HG03558 (cell line): ENCODE measurements around the gene RCN1.
"Not testable (repeated sequence)": the region's sequence is repeated elsewhere in the genome, so short reads cannot be mapped to it uniquely, and the experiment has no call there.

ENCODE experiments used
- ATAC-seq: cut with Tn5 transposase; IDR thresholded peaks from one replicate; pipeline ENCODE4 v1.9.1; 2021; ENCODE audit warnings: moderate number of reproducible peaks; ENCODE audit not compliant: unreplicated experiment; ENCODE audit errors: extremely low read depth

The RCN1 gene

DNA sequence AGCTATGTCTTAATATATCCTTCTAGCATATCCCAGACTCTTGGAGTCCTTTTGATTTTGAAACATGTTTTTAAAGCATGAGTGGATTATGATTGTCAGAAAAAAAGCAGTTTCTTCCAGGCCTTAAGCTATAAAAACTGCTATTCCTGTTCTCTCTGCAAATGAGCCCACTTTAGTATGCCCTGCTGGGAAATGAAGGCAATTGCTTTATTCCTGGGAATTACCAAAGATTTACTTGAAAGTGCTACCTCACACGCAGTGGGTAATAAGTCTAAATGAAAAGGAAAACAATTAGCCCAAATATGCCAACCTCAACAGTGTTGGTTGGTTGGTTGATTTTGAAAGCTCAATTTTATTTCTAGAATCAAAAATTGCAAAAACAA, 17.2 kb upstream of the RCN1 start:
- ATAC-seq, result no peak

DNA sequence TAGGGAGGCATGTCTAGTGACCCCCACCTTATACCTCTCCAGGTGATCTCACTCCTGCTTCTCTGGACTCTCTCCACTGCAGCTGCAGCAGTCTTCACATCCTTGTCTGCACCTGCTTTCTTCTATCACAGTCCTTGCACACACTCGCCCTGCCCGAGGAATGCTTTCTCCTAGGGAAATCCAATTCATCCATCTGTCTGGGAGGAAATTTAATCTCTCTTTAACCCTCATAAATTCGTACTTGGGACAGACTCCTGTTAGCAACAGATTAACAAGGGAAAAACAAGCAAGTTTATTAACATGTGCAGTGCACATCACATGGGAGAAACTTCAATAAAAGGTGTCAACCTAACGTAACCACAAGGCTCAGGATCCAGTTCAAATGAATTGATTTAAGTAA, 11.3 kb upstream of the RCN1 start:
- ATAC-seq, result no peak

- no peak for ATAC-seq
Observed at GRCh38 chr11:32080361-32080980, 10.4 kb upstream of the RCN1 start.

DNA sequence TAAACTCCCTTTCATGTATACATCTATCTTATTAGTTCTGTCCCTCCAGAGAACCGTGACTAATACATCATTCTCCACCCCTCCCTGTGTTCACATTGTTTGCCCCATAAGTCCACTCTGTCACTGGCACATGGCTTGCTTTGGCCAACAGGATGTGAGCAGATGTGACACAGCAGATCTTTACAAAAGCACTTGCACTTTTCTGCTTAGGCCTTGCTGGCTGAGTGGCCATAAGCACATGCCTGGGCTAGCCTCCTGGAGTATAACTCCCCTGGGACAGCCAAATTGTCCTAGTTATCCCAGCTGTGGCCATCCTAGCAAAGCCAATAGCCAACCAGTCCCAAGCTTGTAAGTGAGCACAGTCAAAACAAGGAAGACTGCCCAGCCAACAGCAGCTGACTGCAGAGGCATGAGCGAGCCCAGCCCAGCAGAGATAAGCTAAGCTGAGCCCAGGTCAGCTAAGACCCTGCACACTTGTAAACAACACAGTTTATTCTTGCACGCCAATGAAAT, 9.7 kb upstream of the RCN1 start:
- peak; percentile 63 for ATAC-seq

- ATAC-seq, result no peak
Observed at GRCh38 chr11:32081901-32082300, 9.0 kb upstream of the RCN1 start.

- no peak for ATAC-seq
Observed at GRCh38 chr11:32082346-32082986, 8.4 kb upstream of the RCN1 start.

- no peak for ATAC-seq
Observed at GRCh38 chr11:32087597-32087996, 3.3 kb upstream of the RCN1 start.

DNA sequence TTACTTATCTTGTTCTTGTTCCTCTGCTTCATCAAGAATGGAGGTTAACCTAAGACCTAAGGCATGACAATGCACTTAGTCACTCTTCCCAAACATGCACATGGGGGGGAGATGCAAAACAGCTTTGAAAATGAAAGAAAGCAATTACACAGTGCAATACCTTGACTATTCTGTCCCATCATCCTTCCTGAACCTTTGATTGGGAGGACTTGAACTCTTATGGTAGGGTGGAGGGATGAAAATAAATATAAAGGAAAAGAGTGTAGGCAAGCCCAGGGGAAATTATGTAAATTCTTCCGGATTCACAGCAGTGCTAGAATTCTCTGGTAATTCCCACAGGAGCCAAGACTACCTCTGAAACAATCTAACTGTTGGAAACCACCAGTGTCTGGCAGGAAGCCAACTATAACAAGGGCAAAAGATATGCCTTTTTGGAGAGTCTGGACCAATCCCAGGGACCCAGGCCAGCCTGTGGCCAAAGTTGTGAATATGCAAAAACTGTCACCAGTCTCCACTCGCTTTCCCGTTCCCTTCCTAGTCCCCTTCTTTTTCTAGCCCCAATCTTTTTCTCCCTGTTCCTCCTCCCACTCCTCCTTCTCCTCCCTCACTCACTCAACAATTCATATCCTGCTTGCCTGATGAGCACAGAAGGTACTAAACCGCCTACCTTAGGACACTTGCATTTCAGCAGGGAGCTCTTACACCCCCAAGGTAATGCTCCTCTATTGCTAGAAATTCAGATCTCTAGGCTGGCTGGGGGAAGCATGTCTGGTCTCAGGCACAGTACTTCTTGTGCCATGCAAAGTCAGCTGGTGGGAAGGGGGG, 2.5 kb upstream of the RCN1 start:
- no peak for ATAC-seq

DNA sequence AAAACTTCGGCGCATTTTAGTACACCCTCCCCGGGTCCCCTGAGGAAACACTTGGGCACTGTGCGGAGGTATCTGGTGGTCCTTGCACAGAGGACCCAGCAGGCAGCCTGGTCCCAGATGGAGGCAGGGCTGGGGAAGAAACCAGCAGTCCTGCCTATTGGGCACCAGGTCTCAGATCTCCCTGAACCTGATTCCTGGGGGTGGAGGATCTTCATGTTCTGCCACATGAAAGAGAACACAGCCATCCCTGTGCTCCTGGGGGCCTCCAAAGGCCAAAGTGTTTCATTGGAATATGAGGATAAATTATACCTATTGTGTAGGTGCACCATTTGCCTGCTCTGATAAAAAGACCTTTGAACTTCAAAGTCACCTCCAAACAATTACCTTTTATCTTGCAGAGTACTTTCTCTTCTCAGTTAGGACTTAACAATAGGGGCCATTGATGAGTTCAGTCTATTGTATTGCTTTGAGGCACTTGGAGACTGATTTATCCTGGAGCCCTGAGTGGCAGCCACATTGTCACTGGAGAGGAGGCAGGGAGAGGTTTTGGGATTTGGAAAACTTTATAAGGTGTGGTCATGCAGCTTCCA, 1.8 kb downstream of the RCN1 start:
- ATAC-seq, result no peak

DNA sequence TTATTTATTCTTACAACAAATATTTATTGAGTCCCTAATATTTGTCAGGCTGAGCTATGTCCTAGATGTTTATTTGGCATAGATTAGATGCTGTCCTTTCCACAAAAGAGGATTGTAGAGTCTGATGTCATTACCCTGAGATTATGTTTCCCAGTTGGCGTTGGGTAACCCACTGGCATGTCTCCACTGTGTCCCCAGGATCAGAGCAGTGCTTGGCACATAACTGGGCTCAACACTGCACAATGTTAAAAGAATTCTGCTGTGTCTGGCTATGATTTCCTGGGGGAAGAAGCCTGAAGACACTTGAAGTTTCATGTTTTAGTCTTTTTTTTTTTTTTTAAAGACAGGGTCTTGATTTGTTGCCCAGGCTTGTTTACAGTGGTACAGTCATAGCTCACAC, 4.0 kb downstream of the RCN1 start:
- no peak for ATAC-seq

DNA sequence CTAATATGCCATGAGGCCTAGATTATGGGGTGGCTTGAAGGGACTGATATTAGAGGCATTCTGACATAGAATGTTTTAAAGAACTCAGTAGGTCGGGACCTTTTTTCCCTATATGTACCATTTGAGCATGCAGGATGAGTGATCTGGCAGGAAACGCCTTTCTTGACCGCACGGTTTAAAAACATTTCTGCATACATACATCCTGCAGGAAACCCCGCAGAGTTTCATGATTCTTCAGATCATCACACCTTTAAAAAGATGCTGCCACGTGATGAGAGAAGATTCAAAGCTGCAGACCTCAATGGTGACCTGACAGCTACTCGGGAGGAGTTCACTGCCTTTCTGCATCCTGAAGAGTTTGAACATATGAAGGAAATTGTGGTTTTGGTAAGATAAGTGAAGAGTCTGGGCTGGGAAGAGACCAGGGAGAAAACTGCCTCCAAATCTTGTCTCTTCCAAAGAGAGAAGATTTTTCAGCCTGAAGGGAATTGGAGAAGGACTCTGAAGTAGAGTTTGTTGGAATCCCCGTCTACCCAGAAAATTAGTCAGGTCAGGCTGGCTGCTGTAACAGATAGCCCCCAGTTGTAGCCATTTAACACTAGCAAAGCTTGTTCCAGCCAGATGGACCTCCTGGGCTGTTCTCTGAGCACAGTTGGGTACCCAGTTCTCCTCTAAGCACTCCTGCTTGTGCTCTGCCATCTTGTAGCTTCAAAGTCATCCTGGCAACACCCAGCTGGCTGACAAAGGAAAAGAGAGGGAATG, 7.4 kb downstream of the RCN1 start:
- no peak for ATAC-seq

DNA sequence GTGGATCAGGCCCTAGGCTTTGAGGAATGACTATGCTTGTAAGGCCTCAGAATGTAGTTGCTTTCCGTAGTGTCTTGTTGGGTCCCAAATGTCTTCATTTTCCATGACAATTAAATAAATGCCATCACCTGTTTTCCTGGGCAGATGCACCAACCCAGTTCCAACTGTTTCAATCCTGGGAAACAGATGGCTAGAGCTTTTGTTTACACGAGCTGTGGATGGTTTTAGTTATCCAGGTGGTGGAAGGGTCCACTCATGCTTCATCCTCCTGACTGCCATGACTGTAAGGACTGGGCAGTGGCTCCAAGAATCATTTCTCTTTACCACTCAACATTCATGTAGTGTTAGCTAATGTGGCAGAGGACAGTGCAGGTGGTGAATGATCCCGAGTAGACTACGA, 8.6 kb downstream of the RCN1 start:
- ATAC-seq, result no peak

DNA sequence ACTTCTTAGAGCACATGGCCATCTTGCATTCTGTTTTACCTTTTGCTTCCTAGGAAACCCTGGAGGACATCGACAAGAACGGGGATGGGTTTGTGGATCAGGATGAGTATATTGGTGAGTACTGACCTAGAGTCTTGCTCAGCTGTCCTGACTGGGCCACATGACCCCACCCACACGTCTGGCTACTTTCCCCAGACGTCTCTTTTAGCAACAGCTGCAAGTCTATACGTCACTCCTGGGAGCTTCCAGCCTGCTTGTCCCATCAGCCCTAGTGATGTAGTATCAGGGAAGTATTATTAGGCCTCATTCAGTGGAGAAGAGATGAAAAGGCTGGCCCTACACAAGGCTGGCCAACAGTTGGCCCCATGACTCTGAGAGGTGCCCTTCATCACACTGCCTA, 9.6 kb downstream of the RCN1 start:
- ATAC-seq, result no peak

- no peak for ATAC-seq
Observed at GRCh38 chr11:32101791-32102190, 10.9 kb downstream of the RCN1 start.

- not testable (repeated sequence) for ATAC-seq
Observed at GRCh38 chr11:32103121-32103719, 12.3 kb downstream of the RCN1 start.

DNA sequence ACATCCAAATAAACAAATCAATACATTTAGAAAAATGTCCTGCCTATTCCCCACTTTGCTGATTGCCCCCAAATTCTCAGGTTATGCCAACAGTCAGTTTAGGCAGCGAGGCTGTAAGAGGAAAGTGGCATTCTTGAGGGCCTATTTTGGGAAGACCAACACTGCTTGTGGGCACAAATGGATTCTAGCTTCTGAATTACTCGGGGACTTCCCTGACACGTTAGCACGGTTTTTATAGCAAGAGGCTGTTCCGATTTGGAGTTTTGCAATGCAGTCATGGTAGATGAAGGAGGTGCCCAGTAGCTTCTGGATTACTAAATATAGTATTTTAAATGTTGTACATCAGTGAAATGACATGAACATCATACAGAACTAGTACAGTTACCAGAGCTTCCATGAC, 13.1 kb downstream of the RCN1 start:
- no peak for ATAC-seq

DNA sequence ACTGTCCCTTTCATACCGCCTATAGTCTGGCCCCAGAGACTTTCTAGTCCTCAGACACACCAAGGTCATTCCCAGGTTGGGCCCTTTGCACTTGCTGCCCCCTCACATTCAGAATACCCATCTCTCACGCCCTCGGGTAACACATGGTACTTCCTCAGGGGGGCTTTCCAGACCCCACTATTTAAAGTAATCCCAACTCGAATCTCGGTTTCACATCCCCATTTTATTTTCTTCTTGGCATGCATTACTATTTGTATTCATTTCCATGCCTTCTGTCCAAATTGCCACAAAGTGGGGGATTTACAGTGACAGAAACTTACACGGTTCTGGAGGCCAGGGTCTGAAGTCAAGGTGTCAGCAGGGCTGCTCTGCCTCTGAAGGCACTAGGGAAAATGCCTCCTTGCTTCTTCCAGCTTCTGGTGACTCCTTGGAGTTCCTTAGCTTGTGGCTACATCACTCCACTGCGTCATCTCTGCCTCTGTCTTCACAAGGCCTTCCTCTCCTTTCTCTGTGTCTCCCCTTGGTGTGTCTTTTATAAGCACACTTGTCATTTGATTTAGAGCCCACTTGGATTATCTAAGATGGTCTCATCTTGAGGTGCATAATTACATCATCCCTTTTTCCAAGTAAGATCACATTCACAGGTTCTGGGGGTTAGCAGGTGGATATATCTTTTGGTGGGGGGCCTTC, 15.1 kb downstream of the RCN1 start:
- peak; percentile 37 for ATAC-seq

DNA sequence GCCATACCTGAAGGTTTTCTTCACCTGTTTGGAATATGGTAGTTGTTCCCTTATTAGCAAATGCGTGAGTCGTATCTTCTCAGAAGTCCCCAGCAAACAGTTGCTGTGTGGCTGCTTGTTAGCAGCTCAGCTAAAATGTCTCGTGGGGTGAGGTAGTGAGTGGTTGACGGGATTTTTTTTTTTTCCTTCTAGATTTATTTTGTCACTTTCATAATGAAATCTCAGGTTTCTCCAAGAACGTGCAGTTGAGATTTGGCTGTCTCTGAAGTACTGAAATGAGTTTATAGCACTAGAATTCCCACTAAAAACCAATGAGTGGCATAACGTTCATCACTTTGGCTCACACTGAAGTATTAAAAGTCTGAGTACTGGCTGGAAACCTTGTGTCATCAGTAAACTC, 16.8 kb downstream of the RCN1 start:
- ATAC-seq, result no peak

DNA sequence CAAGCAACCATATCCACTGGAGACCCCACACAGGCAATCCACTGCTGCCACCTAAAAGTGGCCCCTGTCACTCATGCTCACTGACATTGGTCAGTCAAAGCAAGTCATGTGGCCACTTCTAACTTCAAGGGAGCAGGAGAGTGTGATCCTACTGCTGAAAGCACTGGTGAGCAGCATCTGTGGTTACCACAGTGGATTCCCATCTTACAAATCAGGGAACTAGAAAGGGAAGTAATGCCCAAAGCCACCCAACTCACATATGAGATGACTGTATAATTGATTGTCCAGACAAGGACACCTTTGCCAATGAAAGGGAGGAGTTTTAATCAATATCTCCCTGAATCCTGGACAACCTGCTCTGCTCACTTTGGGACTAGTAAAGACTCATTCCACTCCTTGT, 17.7 kb downstream of the RCN1 start:
- no peak for ATAC-seq
